ENCODE measurements around the gene OSBPL5.

- TF ChIP-seq CTCF (conservative IDR thresholded peaks at IDR 0.05; ENCODE audit: low read depth, low read length) (no peak), EZH2phosphoT487 (IDR thresholded peaks at IDR 0.05; ENCODE audit: borderline replicate concordance, low read length) (no peak)
Measured at GRCh38 chr11:3155216-3155615, 9.9 kb downstream of the OSBPL5 start.
